HepG2 (cell line): ENCODE data around the gene PPP4C. TPM values are rescaled to one million over a fixed set of nuclear protein-coding genes. Genes with fewer than 3 reads are reported as not detected.
A peak's percentile ranks its signal among the peaks of the same experiment; 100 is the strongest.

Experiments
- ATAD3A ChIP-seq: sonication (generic); formaldehyde crosslinking; IDR thresholded peaks from 2 replicates; pipeline ENCODE4 v1.4.0; 2020; ENCODE audit warnings: missing genetic modification reagents
- BCL3 ChIP-seq: sonication (generic); formaldehyde crosslinking; IDR thresholded peaks from 2 replicates; pipeline ENCODE4 v1.5.1; 2020; ENCODE audit warnings: mild to moderate bottlenecking, missing genetic modification reagents, moderate library complexity
- BORCS8-MEF2B ChIP-seq: sonication (generic); formaldehyde crosslinking; IDR thresholded peaks from 2 replicates; pipeline ENCODE4 v1.8.0; 2022; ENCODE audit warnings: mild to moderate bottlenecking, missing genetic modification reagents
- CBX5 ChIP-seq: sonication (generic); formaldehyde crosslinking; IDR thresholded peaks from 2 replicates; pipeline ENCODE4 v1.4.0; 2020; ENCODE audit warnings: missing genetic modification reagents, borderline replicate concordance
- CC2D1A ChIP-seq: sonication (generic); formaldehyde crosslinking; IDR thresholded peaks from 2 replicates; pipeline ENCODE4 v1.8.1; 2023; ENCODE audit warnings: mild to moderate bottlenecking, missing genetic modification reagents
- CCAR2 ChIP-seq: fragments of 200-400 bp; formaldehyde crosslinking; optimal IDR thresholded peaks from 2 replicates; pipeline ENCODE3; 2018; ENCODE audit warnings: low read depth, mild to moderate bottlenecking, low read length, moderate library complexity
- HNRNPH1 ChIP-seq: fragments of 200-400 bp; formaldehyde crosslinking; optimal IDR thresholded peaks from 2 replicates; pipeline ENCODE3; 2017; ENCODE audit warnings: mild to moderate bottlenecking, low read depth, low read length
- ISX ChIP-seq: sonication (generic); formaldehyde crosslinking; conservative IDR thresholded peaks from 2 replicates; pipeline ENCODE4 v1.5.0; 2020; ENCODE audit warnings: missing genetic modification reagents
- PAXIP1 ChIP-seq: sonication (generic); formaldehyde crosslinking; conservative IDR thresholded peaks from 2 replicates; pipeline ENCODE4 v1.4.0; 2020; ENCODE audit warnings: mild to moderate bottlenecking, missing genetic modification reagents, moderate library complexity
- REST ChIP-seq, 2 experiments: IDR thresholded peaks; 2 replicates each; pipeline ENCODE4 v1.6.1; 2011 to 2012; ENCODE audit warnings: low read length in 2 of 2, borderline replicate concordance in 1 of 2, low read depth in 1 of 2, mild to moderate bottlenecking in 1 of 2, moderate library complexity in 1 of 2
- STAT6 ChIP-seq: sonication (generic); formaldehyde crosslinking; IDR thresholded peaks from 2 replicates; pipeline ENCODE4 v1.4.0; 2020; ENCODE audit warnings: missing genetic modification reagents, mild to moderate bottlenecking, borderline replicate concordance
- YEATS2 ChIP-seq: sonication (generic); formaldehyde crosslinking; IDR thresholded peaks from 2 replicates; pipeline ENCODE4 v1.4.0; 2020; ENCODE audit warnings: missing genetic modification reagents, borderline replicate concordance
- YY1 ChIP-seq: IDR thresholded peaks from 2 replicates; pipeline ENCODE4 v1.6.1; 2011; ENCODE audit warnings: low read length, low read depth, moderate library complexity, mild to moderate bottlenecking; ENCODE audit not compliant: insufficient read depth, insufficient replicate concordance
- ZBTB7A ChIP-seq: sonication (generic); formaldehyde crosslinking; IDR thresholded peaks from 2 replicates; pipeline ENCODE4 v1.8.0; 2022; ENCODE audit warnings: mild to moderate bottlenecking, missing genetic modification reagents
- ZMAT5 ChIP-seq: sonication (generic); formaldehyde crosslinking; IDR thresholded peaks from 2 replicates; pipeline ENCODE4 v1.5.0; 2020; ENCODE audit warnings: mild to moderate bottlenecking, low read depth, missing genetic modification reagents, borderline replicate concordance
- ZNF557 ChIP-seq: sonication (generic); formaldehyde crosslinking; IDR thresholded peaks from 2 replicates; pipeline ENCODE4 v1.4.0; 2020; ENCODE audit warnings: missing genetic modification reagents
- polyA plus RNA-seq, 8 experiments: library from polyadenylated mRNA; depleted of rRNA in 3 of 8; stranded (reverse) in 7 of 8; unstranded in 1 of 8; fragments of >200 nt; fragmentation: Illumina TruSeq in 4 of 8; extraction: Trizol in 4 of 8; gene quantifications; 2 replicates each; pipeline versions ENCODE4 v1.2.1 to v1.2.3, GENCODE V29; 2011 to 2016; ENCODE audit warnings: low read depth in 4 of 8, missing spikeins in 1 of 8, mixed read lengths in 1 of 8; ENCODE audit not compliant: insufficient read depth in 1 of 8
- total RNA-seq, 5 experiments: library from RNA; depleted of rRNA; stranded (reverse); fragments of >200 nt; fragmentation: Illumina TruSeq; extraction: Trizol; gene quantifications; 2 replicates each; pipeline ENCODE4 v1.2.3, GENCODE V29; 2016; ENCODE audit warnings: low read depth in 1 of 5

The PPP4C gene
- total and polyA plus RNA-seq, 2 of the 13 experiments (the other 11 are each of a cell fraction or from before 2014, with no cell fraction given) = 176 to 220 TPM

GRCh38 chr16:30063893-30064728 lies 11.7 kb upstream of the PPP4C start (continued):
- TF ChIP-seq STAT6 (CRISPR knock-in tag) = no peak
- TF ChIP-seq ISX (CRISPR knock-in tag) = no peak
- peak; percentile 75 for TF ChIP-seq YEATS2
- peak; percentile 88 for TF ChIP-seq BORCS8-MEF2B (CRISPR knock-in tag)
- TF ChIP-seq REST (IDR thresholded peaks at IDR 0.05; ENCODE audit: borderline replicate concordance in 1 of 2, low read depth in 1 of 2, low read length in 2 of 2) = no peak; a peak in 1 of 4 replicates
- peak; percentile 75 for TF ChIP-seq HNRNPH1
- 0 out of 2 replicates have a peak, but pooled peaks have one; percentile 23 for TF ChIP-seq PAXIP1
- no peak; the same call in none of the 2 replicates for TF ChIP-seq BCL3 (CRISPR knock-in tag)
- peak; percentile 7 for TF ChIP-seq YY1
- TF ChIP-seq CCAR2 = no peak
- no peak for TF ChIP-seq ZMAT5 (CRISPR knock-in tag)
- peak; percentile 47; the same call in 1 of the 2 replicates for TF ChIP-seq CBX5 (CRISPR knock-in tag)
- TF ChIP-seq ZBTB7A (CRISPR knock-in tag) = peak; percentile 73; the same call in 1 of the 2 replicates
- TF ChIP-seq ZNF557 (CRISPR knock-in tag) = no peak; the same call in 1 of the 2 replicates
- TF ChIP-seq CC2D1A = no peak
- no peak for TF ChIP-seq ATAD3A
